SU-DHL-6 (cell line): ENCODE data around the gene KIF7.
"Not testable (repeated sequence)": the region's sequence is repeated elsewhere in the genome, so short reads cannot be mapped to it uniquely, and the experiment has no call there.

Experiments
- H2AFZ ChIP-seq: fragments of 200-600 bp; sonication (generic); 2 replicates; pipeline ENCODE4 v1.6.1; 2014; ENCODE audit warnings: low read depth, mild to moderate bottlenecking, moderate library complexity, mixed read lengths, antibody characterized with exemption, low read length; ENCODE audit not compliant: severe bottlenecking
- H3F3A ChIP-seq: fragments of 200-600 bp; shearing (Covaris generic); 2 replicates; pipeline ENCODE4 v1.6.0; 2016; ENCODE audit warnings: antibody characterized with exemption, mild to moderate bottlenecking; ENCODE audit not compliant: insufficient read depth
- H3K27ac ChIP-seq: fragments of 200-600 bp; sonication (generic); 2 replicates; pipeline ENCODE4 v1.5.1; 2016; ENCODE audit warnings: low read depth, mild to moderate bottlenecking, low read length, moderate library complexity, mixed read lengths
- H3K27me3 ChIP-seq: fragments of 200-600 bp; sonication (generic), shearing (Covaris generic); 2 replicates; pipeline ENCODE4 v1.6.0; 2014; ENCODE audit warnings: mild to moderate bottlenecking, low read length
- H3K36me3 ChIP-seq: fragments of 200-600 bp; sonication (generic); 2 replicates; pipeline ENCODE4 v1.6.1; 2014; ENCODE audit warnings: mild to moderate bottlenecking, low read length, mixed read lengths
- H3K4me2 ChIP-seq: fragments of 300-600, 200-600 bp; shearing (Covaris generic), sonication (generic); 2 replicates; pipeline ENCODE4 v1.6.0; 2014; ENCODE audit warnings: low read length, low read depth, mild to moderate bottlenecking; ENCODE audit not compliant: poor library complexity, severe bottlenecking
- H3K4me3 ChIP-seq: fragments of 200-600 bp; sonication (generic); 2 replicates; pipeline ENCODE4 v1.5.1; 2014; ENCODE audit warnings: antibody characterized with exemption, low read length, mild to moderate bottlenecking, mixed read lengths; ENCODE audit not compliant: insufficient read depth, poor library complexity, severe bottlenecking
- H3K79me2 ChIP-seq: fragments of 200-600 bp; sonication (generic); 2 replicates; pipeline ENCODE4 v1.6.1; 2014; ENCODE audit warnings: mild to moderate bottlenecking, low read length, moderate library complexity; ENCODE audit not compliant: insufficient read depth
- H3K9ac ChIP-seq: fragments of 200-600 bp; sonication (generic); 2 replicates; pipeline ENCODE4 v1.7.0; 2014; ENCODE audit warnings: mild to moderate bottlenecking, low read length
- H3K9me2 ChIP-seq: fragments of 200-600 bp; sonication (generic); replicated peaks from 2 replicates; pipeline ENCODE4 v1.6.1; 2014; ENCODE audit warnings: low read length; ENCODE audit not compliant: insufficient read depth
- H3K9me3 ChIP-seq: fragments of 200-600 bp; sonication (generic); 2 replicates; pipeline ENCODE4 v1.6.1; 2014; ENCODE audit warnings: low read length, mixed read lengths; ENCODE audit not compliant: insufficient read depth
- H4K20me1 ChIP-seq: fragments of 200-600 bp; sonication (generic); 2 replicates; pipeline ENCODE4 v1.6.1; 2014; ENCODE audit warnings: low read depth, mild to moderate bottlenecking, antibody characterized with exemption, low read length, moderate library complexity, mixed read lengths
- EZH2phosphoT487 ChIP-seq: fragments of 200-600 bp; sonication (generic), shearing (Covaris generic); conservative IDR thresholded peaks from 2 replicates; pipeline ENCODE4 v1.6.1; 2018; ENCODE audit warnings: mild to moderate bottlenecking, antibody characterized with exemption, low read length, moderate library complexity, mixed read lengths
- TF ChIP-seq, protein P1 (sequence below): fragments of 200-600 bp; sonication (generic); IDR thresholded peaks from one replicate; pipeline ENCODE4 v1.5.1; 2017; ENCODE audit warnings: antibody characterized with exemption, mild to moderate bottlenecking, low read length, moderate library complexity; ENCODE audit not compliant: insufficient read depth, poor library complexity, severe bottlenecking

The KIF7 gene

GRCh38 chr15:89693696-89694095, 38.4 kb upstream of the KIF7 start:
- H3K27ac ChIP-seq: peak overlapping the region; percentile 57

DNA sequence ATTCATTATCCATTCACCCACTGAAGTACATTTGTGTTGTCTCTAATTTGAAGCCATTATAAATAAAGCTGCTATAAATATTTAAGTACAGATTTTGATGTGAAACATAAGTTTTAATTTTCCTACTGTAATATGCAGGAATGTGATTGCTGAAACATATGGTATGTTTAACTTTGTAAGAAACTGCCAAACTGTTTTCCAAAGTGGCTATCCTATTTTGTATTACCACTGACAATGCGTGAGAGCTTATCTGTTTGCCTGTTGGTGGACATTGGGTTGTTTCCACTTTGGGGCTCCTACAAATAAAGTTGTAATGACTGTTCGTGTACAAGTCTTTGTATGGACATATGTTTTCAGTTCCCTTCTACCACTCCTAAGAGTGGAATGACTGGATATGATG, 37.8 kb upstream of the KIF7 start:
- Histone ChIP-seq H3K9me3 (no peaks in the 10 kb centered on the region), H3K27ac (peak overlapping the region; percentile 57; the same call in 1 of the 2 replicates), H2AFZ (peak overlapping the region; percentile 65), H3K27me3 (no peaks in the 10 kb centered on the region), H3K9ac (no peak overlapping the region), H3K4me2 (peak overlapping the region; percentile 22), H3F3A (0 out of 2 replicates have a peak, but pooled peaks cover 5% of the 10 kb centered on the region), H4K20me1 (no peaks in the 10 kb centered on the region), H3K36me3 (no peaks in the 10 kb centered on the region), H3K9me2 (no peaks in the 10 kb centered on the region), H3K79me2 (no peaks in the 10 kb centered on the region), H3K4me3 (no peak overlapping the region)
- TF ChIP-seq, protein P1, sequence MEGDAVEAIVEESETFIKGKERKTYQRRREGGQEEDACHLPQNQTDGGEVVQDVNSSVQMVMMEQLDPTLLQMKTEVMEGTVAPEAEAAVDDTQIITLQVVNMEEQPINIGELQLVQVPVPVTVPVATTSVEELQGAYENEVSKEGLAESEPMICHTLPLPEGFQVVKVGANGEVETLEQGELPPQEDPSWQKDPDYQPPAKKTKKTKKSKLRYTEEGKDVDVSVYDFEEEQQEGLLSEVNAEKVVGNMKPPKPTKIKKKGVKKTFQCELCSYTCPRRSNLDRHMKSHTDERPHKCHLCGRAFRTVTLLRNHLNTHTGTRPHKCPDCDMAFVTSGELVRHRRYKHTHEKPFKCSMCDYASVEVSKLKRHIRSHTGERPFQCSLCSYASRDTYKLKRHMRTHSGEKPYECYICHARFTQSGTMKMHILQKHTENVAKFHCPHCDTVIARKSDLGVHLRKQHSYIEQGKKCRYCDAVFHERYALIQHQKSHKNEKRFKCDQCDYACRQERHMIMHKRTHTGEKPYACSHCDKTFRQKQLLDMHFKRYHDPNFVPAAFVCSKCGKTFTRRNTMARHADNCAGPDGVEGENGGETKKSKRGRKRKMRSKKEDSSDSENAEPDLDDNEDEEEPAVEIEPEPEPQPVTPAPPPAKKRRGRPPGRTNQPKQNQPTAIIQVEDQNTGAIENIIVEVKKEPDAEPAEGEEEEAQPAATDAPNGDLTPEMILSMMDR: no peak
- TF ChIP-seq EZH2phosphoT487: no peak

More at GRCh38 chr15:89693696-89694095, 38.4 kb upstream of the KIF7 start:
- H3K4me2 ChIP-seq: peak overlapping the region; percentile 22
- no peaks in the 10 kb centered on the region for H3K9me2 ChIP-seq
- TF ChIP-seq, protein P1: no peak
- no peak for TF ChIP-seq EZH2phosphoT487
- H3K79me2 ChIP-seq: no peaks in the 10 kb centered on the region
- H3K9ac ChIP-seq: no peak overlapping the region
- H3K4me3 ChIP-seq: no peak overlapping the region
- H4K20me1 ChIP-seq: no peaks in the 10 kb centered on the region
- no peaks in the 10 kb centered on the region for H3K27me3 ChIP-seq
- H3F3A ChIP-seq: 0 out of 2 replicates have a peak, but pooled peaks cover 5% of the 10 kb centered on the region
- no peaks in the 10 kb centered on the region for H3K36me3 ChIP-seq
- peak overlapping the region; percentile 65 for H2AFZ ChIP-seq
- no peaks in the 10 kb centered on the region for H3K9me3 ChIP-seq

DNA sequence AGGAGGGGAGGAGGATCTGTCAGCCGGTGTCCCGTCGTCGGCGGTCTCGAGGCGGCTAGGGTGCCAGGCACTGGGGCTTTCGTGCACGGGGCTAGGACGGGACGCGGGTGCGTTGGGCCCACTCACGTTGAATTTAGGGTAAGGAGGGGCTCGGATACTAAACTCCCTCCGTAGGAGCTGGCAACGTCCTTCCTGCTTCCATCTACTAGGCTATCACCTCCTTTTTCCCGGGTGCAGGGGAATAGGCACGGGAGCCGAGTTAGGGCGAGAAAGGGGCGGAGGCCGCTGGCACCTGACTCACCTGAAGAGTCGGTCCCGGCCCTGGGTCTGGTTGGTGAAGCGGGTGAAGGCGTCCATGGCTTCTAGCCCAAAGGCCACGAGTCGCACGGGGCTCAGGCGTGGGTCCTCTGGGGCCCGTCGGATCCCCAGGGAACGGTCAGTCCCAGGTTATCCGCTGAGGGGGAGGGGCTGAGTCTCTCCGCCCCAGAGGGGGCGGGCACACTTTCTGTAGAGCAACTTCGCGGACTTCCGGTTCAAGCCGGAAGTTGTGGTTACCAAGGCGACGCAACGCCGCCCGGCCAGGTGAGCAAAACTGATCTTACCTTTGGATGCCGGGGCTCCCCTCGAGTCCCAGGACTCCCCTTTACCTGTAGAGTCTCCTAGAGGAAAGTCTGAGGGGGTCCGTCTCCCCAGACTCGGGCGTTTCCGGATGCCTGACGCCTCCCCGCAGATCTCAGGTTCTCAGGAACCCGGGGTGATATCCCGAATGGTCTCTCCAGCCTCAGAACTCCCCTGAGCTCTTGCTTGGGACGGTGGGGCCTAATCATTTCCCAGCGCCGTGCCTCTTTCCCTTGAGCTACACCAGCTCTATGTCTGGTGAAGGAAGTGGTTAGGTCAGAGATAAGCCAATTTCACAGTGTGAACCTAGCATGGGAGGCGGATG, 35.3 kb upstream of the KIF7 start, which contains the start of the genes PEX11A and WDR93:
Gene PEX11A (minus strand): TSS at position 479 of the 943 bp plus-strand sequence. CDS start 122 bp downstream, at position 357.
Gene WDR93 (plus strand): TSS at position 536 of the 943 bp plus-strand sequence. CDS start 10,936 bp downstream, outside the sequence.
- Histone ChIP-seq H3K9me2 (no peaks in the 10 kb centered on the region), H3K4me2 (no peak within 1 kb of the TSS), H2AFZ (no peak within 1 kb of the TSS), H3K79me2 (no peaks in the 10 kb centered on the region), H3K27ac (no peak within 1 kb of the TSS), H4K20me1 (no peaks in the 10 kb centered on the region), H3F3A (0 out of 2 replicates have a peak, but pooled peaks cover 5% of the 10 kb centered on the region), H3K36me3 (no peaks in the 10 kb centered on the region), H3K27me3 (no peaks in the 10 kb centered on the region), H3K9ac (no peak within 1 kb of the TSS), H3K9me3 (no peaks in the 10 kb centered on the region), H3K4me3 (no peak within 1 kb of the TSS)
- no peak for TF ChIP-seq EZH2phosphoT487
- TF ChIP-seq, protein P1: no peak

GRCh38 chr15:89689930-89690275, 34.6 kb upstream of the KIF7 start:
- not testable (repeated sequence) for H3K9ac ChIP-seq, H3F3A ChIP-seq, H3K4me2 ChIP-seq, H4K20me1 ChIP-seq, H3K36me3 ChIP-seq, H3K9me2 ChIP-seq, H3K4me3 ChIP-seq, H3K27me3 ChIP-seq, H3K9me3 ChIP-seq, H2AFZ ChIP-seq, H3K79me2 ChIP-seq, H3K27ac ChIP-seq
